T-helper 2 cell treated with Interferon-gamma antibody and Interleukin-4, amounts not matched to agents 5 μg/mL and 100 μg/mL, for 36 hours (primary cell): ENCODE data around the gene AGA.

ENCODE experiments used
- DNase-seq: peaks from one replicate; pipeline ENCODE4 v3.0.0; 2021; ENCODE audit warnings: low spot score
- H3K27ac Mint-ChIP-seq: one replicate; pipeline ENCODE4 v1.8.0; 2021; ENCODE audit warnings: mild to moderate bottlenecking, mixed read lengths
- H3K27me3 Mint-ChIP-seq: one replicate; pipeline ENCODE4 v1.8.0; 2021; ENCODE audit warnings: low read depth, mixed read lengths
- H3K36me3 Mint-ChIP-seq: one replicate; pipeline ENCODE4 v1.8.0; 2021; ENCODE audit warnings: low read depth, mixed read lengths
- H3K4me1 Mint-ChIP-seq: one replicate; pipeline ENCODE4 v1.8.0; 2021; ENCODE audit warnings: low read depth, mixed read lengths
- H3K4me3 Mint-ChIP-seq: one replicate; pipeline ENCODE4 v1.8.0; 2022; ENCODE audit warnings: mild to moderate bottlenecking, moderate library complexity, mixed read lengths
- H3K9me3 Mint-ChIP-seq: one replicate; pipeline ENCODE4 v1.8.0; 2021; ENCODE audit warnings: mixed read lengths

Gene AGA

GRCh38 chr4:177427192-177427591, 15.0 kb downstream of the AGA start:
- Mint-ChIP-seq H3K36me3 (peaks cover 10% of the 10 kb centered on the region), H3K9me3 (no peaks in the 10 kb centered on the region), H3K4me1 (no peaks in the 10 kb centered on the region), H3K27ac (no peak overlapping the region), H3K27me3 (peaks cover 16% of the 10 kb centered on the region), H3K4me3 (no peak overlapping the region)
- no peak for DNase-seq

- H3K27ac Mint-ChIP-seq, result no peak overlapping the region
- peaks cover 23% of the 10 kb centered on the region for H3K27me3 Mint-ChIP-seq
- H3K4me1 Mint-ChIP-seq, result no peaks in the 10 kb centered on the region
- no peak overlapping the region for H3K4me3 Mint-ChIP-seq
- H3K36me3 Mint-ChIP-seq, result no peaks in the 10 kb centered on the region
- H3K9me3 Mint-ChIP-seq, result peaks cover 16% of the 10 kb centered on the region
- no peak for DNase-seq
Measured at GRCh38 chr4:177419434-177419833, 22.8 kb downstream of the AGA start.

- Mint-ChIP-seq H3K4me3 (no peak overlapping the region), H3K4me1 (peaks cover 3% of the 10 kb centered on the region), H3K9me3 (no peaks in the 10 kb centered on the region), H3K27me3 (peaks cover 13% of the 10 kb centered on the region), H3K27ac (no peak overlapping the region), H3K36me3 (no peaks in the 10 kb centered on the region)
- DNase-seq, result no peak
Measured at GRCh38 chr4:177413656-177414055, 28.6 kb downstream of the AGA start.

GRCh38 chr4:177413076-177413475, 29.2 kb downstream of the AGA start:
- Mint-ChIP-seq H3K9me3 (no peaks in the 10 kb centered on the region), H3K27ac (no peak overlapping the region), H3K36me3 (no peaks in the 10 kb centered on the region), H3K4me1 (peaks cover 3% of the 10 kb centered on the region), H3K27me3 (peaks cover 13% of the 10 kb centered on the region), H3K4me3 (no peak overlapping the region)
- DNase-seq, result no peak

GRCh38 chr4:177411996-177412395, 30.2 kb downstream of the AGA start:
- H3K4me3 Mint-ChIP-seq, result no peak overlapping the region
- H3K27me3 Mint-ChIP-seq, result peaks cover 13% of the 10 kb centered on the region
- H3K27ac Mint-ChIP-seq, result no peak overlapping the region
- H3K9me3 Mint-ChIP-seq, result no peaks in the 10 kb centered on the region
- peaks cover 3% of the 10 kb centered on the region for H3K4me1 Mint-ChIP-seq
- no peak for DNase-seq
- H3K36me3 Mint-ChIP-seq, result no peaks in the 10 kb centered on the region

- Mint-ChIP-seq H3K4me3 (no peak overlapping the region), H3K4me1 (peaks cover 3% of the 10 kb centered on the region), H3K36me3 (no peaks in the 10 kb centered on the region), H3K27me3 (peaks cover 8% of the 10 kb centered on the region), H3K9me3 (no peaks in the 10 kb centered on the region), H3K27ac (no peak overlapping the region)
- DNase-seq, result no peak
Measured at GRCh38 chr4:177410566-177410965, 31.7 kb downstream of the AGA start.

GRCh38 chr4:177408023-177408422, 34.2 kb downstream of the AGA start:
- no peaks in the 10 kb centered on the region for H3K36me3 Mint-ChIP-seq
- H3K4me1 Mint-ChIP-seq, result peaks cover 7% of the 10 kb centered on the region
- peaks cover 20% of the 10 kb centered on the region for H3K27me3 Mint-ChIP-seq
- no peak overlapping the region for H3K27ac Mint-ChIP-seq
- H3K4me3 Mint-ChIP-seq, result no peak overlapping the region
- DNase-seq, result no peak
- no peaks in the 10 kb centered on the region for H3K9me3 Mint-ChIP-seq

GRCh38 chr4:177405508-177405907, 36.7 kb downstream of the AGA start:
- H3K9me3 Mint-ChIP-seq, result no peaks in the 10 kb centered on the region
- no peak overlapping the region for H3K4me3 Mint-ChIP-seq
- DNase-seq, result no peak
- peaks cover 24% of the 10 kb centered on the region for H3K4me1 Mint-ChIP-seq
- H3K27me3 Mint-ChIP-seq, result peaks cover 20% of the 10 kb centered on the region
- H3K27ac Mint-ChIP-seq, result no peak overlapping the region
- H3K36me3 Mint-ChIP-seq, result peaks cover 3% of the 10 kb centered on the region

- no peak overlapping the region for H3K4me3 Mint-ChIP-seq
- no peak overlapping the region for H3K27ac Mint-ChIP-seq
- H3K4me1 Mint-ChIP-seq, result peaks cover 29% of the 10 kb centered on the region
- no peak for DNase-seq
- H3K9me3 Mint-ChIP-seq, result peaks cover 3% of the 10 kb centered on the region
- peaks cover 8% of the 10 kb centered on the region for H3K36me3 Mint-ChIP-seq
- peaks cover 20% of the 10 kb centered on the region for H3K27me3 Mint-ChIP-seq
Measured at GRCh38 chr4:177404986-177405385, 37.3 kb downstream of the AGA start.

GRCh38 chr4:177404342-177404741, 37.9 kb downstream of the AGA start:
- Mint-ChIP-seq H3K27ac (no peak overlapping the region), H3K4me3 (no peak overlapping the region)
- DNase-seq, result no peak

GRCh38 chr4:177403746-177404145, 38.5 kb downstream of the AGA start:
- no peak overlapping the region for H3K27ac Mint-ChIP-seq
- peaks cover 3% of the 10 kb centered on the region for H3K9me3 Mint-ChIP-seq
- peaks cover 20% of the 10 kb centered on the region for H3K27me3 Mint-ChIP-seq
- H3K4me3 Mint-ChIP-seq, result no peak overlapping the region
- peaks cover 8% of the 10 kb centered on the region for H3K36me3 Mint-ChIP-seq
- H3K4me1 Mint-ChIP-seq, result peaks cover 32% of the 10 kb centered on the region
- no peak for DNase-seq

More at GRCh38 chr4:177404342-177404741, 37.9 kb downstream of the AGA start:
- H3K4me1 Mint-ChIP-seq, result peaks cover 32% of the 10 kb centered on the region
- peaks cover 3% of the 10 kb centered on the region for H3K9me3 Mint-ChIP-seq
- H3K36me3 Mint-ChIP-seq, result peaks cover 8% of the 10 kb centered on the region
- peaks cover 20% of the 10 kb centered on the region for H3K27me3 Mint-ChIP-seq

- peaks cover 34% of the 10 kb centered on the region for H3K4me1 Mint-ChIP-seq
- H3K27me3 Mint-ChIP-seq, result peaks cover 24% of the 10 kb centered on the region
- DNase-seq, result no peak
- peak overlapping the region; percentile 67 for H3K4me3 Mint-ChIP-seq
- H3K36me3 Mint-ChIP-seq, result peaks cover 8% of the 10 kb centered on the region
- H3K9me3 Mint-ChIP-seq, result peaks cover 9% of the 10 kb centered on the region
- peak overlapping the region; percentile 53 for H3K27ac Mint-ChIP-seq
Measured at GRCh38 chr4:177401658-177402273, 40.5 kb downstream of the AGA start.

GRCh38 chr4:177400030-177400429, 42.2 kb downstream of the AGA start:
- Mint-ChIP-seq H3K9me3 (peaks cover 9% of the 10 kb centered on the region), H3K36me3 (peaks cover 8% of the 10 kb centered on the region), H3K27ac (peak overlapping the region; percentile 73), H3K4me1 (peaks cover 37% of the 10 kb centered on the region), H3K4me3 (peak overlapping the region; percentile 66), H3K27me3 (peaks cover 27% of the 10 kb centered on the region)
- DNase-seq, result no peak

- H3K36me3 Mint-ChIP-seq, result peaks cover 6% of the 10 kb centered on the region
- peaks cover 22% of the 10 kb centered on the region for H3K27me3 Mint-ChIP-seq
- H3K9me3 Mint-ChIP-seq, result peaks cover 9% of the 10 kb centered on the region
- no peak overlapping the region for H3K27ac Mint-ChIP-seq
- no peak overlapping the region for H3K4me3 Mint-ChIP-seq
- peaks cover 37% of the 10 kb centered on the region for H3K4me1 Mint-ChIP-seq
- DNase-seq, result no peak
Measured at GRCh38 chr4:177396352-177396751, 45.9 kb downstream of the AGA start.

GRCh38 chr4:177393236-177393635, 49.0 kb downstream of the AGA start:
- Mint-ChIP-seq H3K9me3 (peaks cover 3% of the 10 kb centered on the region), H3K27ac (peak overlapping the region; percentile 8), H3K36me3 (no peaks in the 10 kb centered on the region), H3K27me3 (peaks cover 33% of the 10 kb centered on the region), H3K4me1 (peaks cover 26% of the 10 kb centered on the region), H3K4me3 (peak overlapping the region; percentile 30)
- DNase-seq, result no peak
